ENCODE data around the gene TK2. TPM values are rescaled to one million over a fixed set of nuclear protein-coding genes. Genes with fewer than 3 reads are reported as not detected.

TK2 gene
- total RNA-seq, 2 donors from 2014 or later, result 28.1 to 45.9 TPM

- DNase-seq (ENCODE audit: low spot score), result no peak
- Histone ChIP-seq H3K4me1 (replicated peaks) (no peaks in the 10 kb centered on the region), H3K27me3 (replicated peaks; ENCODE audit: insufficient read depth) (no peaks in the 10 kb centered on the region), H3K36me3 (no peaks in the 10 kb centered on the region), H3K4me3 (no peak overlapping the region), H3K27ac (no peak overlapping the region), H3K9me3 (no peaks in the 10 kb centered on the region)
- WGBS, result 92% methylated on average over 2 of the region's 2 CpGs
- TF ChIP-seq POLR2AphosphoS5 (IDR thresholded peaks at IDR 0.05), result no peak
- no peak for TF ChIP-seq CTCF (IDR thresholded peaks at IDR 0.05)
- TF ChIP-seq POLR2A (IDR thresholded peaks at IDR 0.05), result no peak
- intact Hi-C loops (cut with DNase I), result no loop called here
These were observed 54.5 kb downstream of the TK2 start for GRCh38 chr16:66495440-66495839.

- Histone ChIP-seq H3K27me3 (replicated peaks; ENCODE audit: insufficient read depth) (no peaks in the 10 kb centered on the region), H3K9me3 (no peaks in the 10 kb centered on the region), H3K36me3 (no peaks in the 10 kb centered on the region), H3K4me1 (replicated peaks) (no peaks in the 10 kb centered on the region), H3K4me3 (no peak overlapping the region), H3K27ac (no peak overlapping the region)
- 94% methylated on average over 2 of the region's 2 CpGs for WGBS
- intact Hi-C loops (cut with DNase I), result no loop called here
- TF ChIP-seq POLR2AphosphoS5 (IDR thresholded peaks at IDR 0.05), result no peak
- DNase-seq (ENCODE audit: low spot score), result no peak
These were observed 55.0 kb downstream of the TK2 start for GRCh38 chr16:66494916-66495315.

GRCh38 chr16:66493490-66494401 lies 56.2 kb downstream of the TK2 start:
- Histone ChIP-seq H3K27ac (no peak overlapping the region), H3K4me1 (replicated peaks) (no peaks in the 10 kb centered on the region), H3K27me3 (replicated peaks; ENCODE audit: insufficient read depth) (no peaks in the 10 kb centered on the region), H3K9me3 (no peaks in the 10 kb centered on the region), H3K4me3 (no peak overlapping the region), H3K36me3 (no peaks in the 10 kb centered on the region)
- TF ChIP-seq CTCF (IDR thresholded peaks at IDR 0.05) (no peak), POLR2AphosphoS5 (IDR thresholded peaks at IDR 0.05) (no peak), POLR2A (IDR thresholded peaks at IDR 0.05) (no peak)
- no peak for DNase-seq (ENCODE audit: low spot score)
- WGBS, result 92% methylated on average over 12 of the region's 14 CpGs
- intact Hi-C loops (cut with DNase I), result no loop called here

GRCh38 chr16:66491716-66492064 lies 58.2 kb downstream of the TK2 start:
- no peak for TF ChIP-seq POLR2A (IDR thresholded peaks at IDR 0.05)
- no peak for TF ChIP-seq POLR2AphosphoS5 (IDR thresholded peaks at IDR 0.05)
- no peak for TF ChIP-seq CTCF (IDR thresholded peaks at IDR 0.05)
- H3K9me3 ChIP-seq, result no peaks in the 10 kb centered on the region
- WGBS, result 75% methylated on average over 7 of the region's 7 CpGs
- intact Hi-C loops (cut with DNase I), result no loop called here
- no peaks in the 10 kb centered on the region for H3K27me3 ChIP-seq (replicated peaks; ENCODE audit: insufficient read depth)
- H3K4me1 ChIP-seq (replicated peaks), result no peaks in the 10 kb centered on the region
- no peak for DNase-seq (ENCODE audit: low spot score)
- H3K27ac ChIP-seq, result no peak overlapping the region
- no peak overlapping the region for H3K4me3 ChIP-seq
- no peaks in the 10 kb centered on the region for H3K36me3 ChIP-seq

GRCh38 chr16:66490774-66491715 lies 58.9 kb downstream of the TK2 start:
- Histone ChIP-seq H3K27ac (no peak overlapping the region), H3K9me3 (no peaks in the 10 kb centered on the region), H3K27me3 (replicated peaks; ENCODE audit: insufficient read depth) (no peaks in the 10 kb centered on the region), H3K4me3 (no peak overlapping the region), H3K36me3 (no peaks in the 10 kb centered on the region), H3K4me1 (replicated peaks) (no peaks in the 10 kb centered on the region)
- WGBS, result 82% methylated on average over 7 of the region's 8 CpGs
- no peak for TF ChIP-seq POLR2AphosphoS5 (IDR thresholded peaks at IDR 0.05)
- TF ChIP-seq POLR2A (IDR thresholded peaks at IDR 0.05), result no peak
- no peak for TF ChIP-seq CTCF (IDR thresholded peaks at IDR 0.05)
- intact Hi-C loops (cut with DNase I), result no loop called here
- DNase-seq (ENCODE audit: low spot score), result no peak

All from prostate gland (tissue), 2 donors.